T-helper 1 cell (primary cell): Measurements from ENCODE around the gene SARS2.
A peak's percentile ranks its signal among the peaks of the same experiment; 100 is the strongest.
"Not testable (repeated sequence)": the region's sequence is repeated elsewhere in the genome, so short reads cannot be mapped to it uniquely, and the experiment has no call there.

Experiments used
- DNase-seq, 5 donors: peaks; one replicate each; pipeline ENCODE4 v3.0.0-alpha.2; 2012 to 2020

The SARS2 gene

DNA sequence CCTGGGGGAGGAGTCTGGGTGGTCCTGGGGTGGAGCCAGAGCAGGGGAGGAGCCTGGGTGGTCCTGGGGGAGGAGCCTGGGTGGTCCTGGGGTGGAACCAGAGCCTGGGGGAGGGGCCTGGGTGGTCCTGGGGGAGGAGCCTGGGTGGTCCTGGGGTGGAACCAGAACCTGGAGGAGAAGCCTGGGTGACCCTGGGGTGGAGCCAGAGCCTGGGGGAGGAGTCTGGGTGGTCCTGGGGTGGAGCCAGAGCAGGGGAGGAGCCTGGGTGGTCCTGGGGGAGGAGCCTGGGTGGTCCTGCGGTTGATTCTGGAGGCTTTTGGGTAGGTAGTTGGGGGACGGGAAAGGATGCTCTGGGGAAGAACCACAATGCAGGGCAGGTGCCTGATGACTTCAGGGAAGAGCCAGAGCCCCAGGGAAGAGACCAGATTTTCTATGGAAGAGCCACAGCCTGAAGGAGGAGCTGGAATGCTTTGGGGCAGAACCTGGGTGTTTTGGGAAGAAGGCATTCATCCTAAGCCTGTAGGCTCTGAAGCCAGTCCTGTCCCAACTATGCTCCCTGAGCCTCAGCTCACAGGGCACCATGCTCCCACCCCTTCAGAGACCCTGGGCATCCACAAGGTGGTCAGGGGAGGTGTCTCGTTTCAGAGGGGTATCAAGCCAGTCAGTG is 15.1 kb upstream of the SARS2 start:
- DNase-seq: no peak

DNA sequence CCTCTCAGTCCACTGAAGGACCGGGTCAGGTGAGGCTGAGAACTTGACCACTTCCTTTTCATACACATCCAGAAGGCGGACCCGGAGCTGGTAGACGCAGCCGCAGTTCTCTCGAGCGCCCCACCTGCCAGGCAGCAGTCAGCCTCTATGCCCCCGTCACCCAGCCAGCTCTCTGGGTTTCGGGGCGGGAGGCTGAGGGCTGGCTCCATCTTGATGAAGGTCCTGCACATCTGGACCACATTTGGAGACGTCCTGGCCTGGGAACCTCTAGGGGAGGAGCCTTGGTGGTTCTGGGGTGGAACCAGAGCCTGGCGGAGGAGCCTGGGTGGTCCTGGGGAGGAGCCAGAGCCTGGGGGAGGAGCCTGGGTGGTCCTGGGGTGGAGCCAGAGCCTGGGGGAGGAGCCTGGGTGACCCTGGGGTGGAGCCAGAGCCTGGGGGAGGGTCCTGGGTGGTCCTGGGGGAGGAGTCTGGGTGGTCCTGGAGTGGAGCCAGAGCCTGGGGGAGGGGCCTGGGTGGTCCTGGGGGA is 14.5 kb upstream of the SARS2 start:
- DNase-seq: no peak

DNA sequence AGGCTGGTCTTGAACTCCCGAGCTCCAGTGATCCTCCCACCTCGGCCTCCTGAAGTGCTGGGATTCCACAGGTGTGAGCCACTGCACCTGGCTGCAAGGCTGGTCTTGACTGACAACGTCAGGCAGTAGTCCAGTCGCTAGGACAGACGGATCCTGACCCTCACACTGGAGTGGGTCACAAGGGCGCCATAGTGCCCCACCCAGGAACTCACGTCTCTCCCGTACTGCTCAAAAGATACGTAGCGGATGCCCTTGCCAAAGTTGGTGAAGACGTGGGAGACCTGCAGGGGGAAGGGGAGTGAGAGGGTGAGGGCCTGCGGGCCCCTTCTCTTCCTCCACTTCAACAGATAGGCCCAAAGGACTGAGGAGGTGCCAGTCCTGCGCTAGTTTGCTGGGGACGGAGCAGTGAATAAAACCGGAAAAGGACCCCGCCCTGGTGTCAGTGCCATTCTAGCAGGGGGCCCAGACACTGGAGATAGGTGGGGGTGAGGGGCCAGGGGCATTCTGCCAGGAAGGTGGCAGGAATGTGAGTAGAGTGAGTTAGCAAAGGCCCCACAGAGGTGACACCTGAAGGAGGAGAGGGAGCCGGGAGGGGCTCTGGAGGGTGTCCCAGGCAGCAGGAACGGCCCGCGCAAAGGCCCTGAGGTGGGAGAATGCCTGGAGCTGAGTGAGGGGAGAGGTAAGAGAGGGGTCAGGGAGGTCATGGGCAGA is 12.1 kb upstream of the SARS2 start:
- no peak for DNase-seq

- no peak for DNase-seq
Observed at GRCh38 chr19:38941979-38942378, 11.4 kb upstream of the SARS2 start.

DNA sequence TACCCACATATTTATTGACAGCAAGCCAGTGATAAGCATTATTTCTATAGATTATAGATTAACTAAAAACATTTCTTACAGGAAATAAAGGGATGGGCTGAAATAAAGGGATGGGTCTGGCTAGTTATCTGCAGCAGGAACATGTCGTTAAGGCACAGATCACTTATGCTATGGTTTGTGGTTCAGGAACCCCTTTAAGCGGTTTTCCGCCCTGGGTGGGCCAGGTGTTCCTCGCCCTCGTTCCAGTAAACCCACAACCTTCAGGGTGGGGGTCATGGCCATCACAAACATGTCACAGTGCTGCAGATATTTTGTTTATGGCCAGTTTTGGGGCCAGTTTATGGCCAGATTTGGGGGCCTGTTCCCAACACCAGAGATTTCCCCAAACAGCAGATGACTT is 10.9 kb upstream of the SARS2 start:
- DNase-seq: not testable (repeated sequence)

GRCh38 chr19:38939957-38940356 is 9.4 kb upstream of the SARS2 start:
- DNase-seq: no peak

DNA sequence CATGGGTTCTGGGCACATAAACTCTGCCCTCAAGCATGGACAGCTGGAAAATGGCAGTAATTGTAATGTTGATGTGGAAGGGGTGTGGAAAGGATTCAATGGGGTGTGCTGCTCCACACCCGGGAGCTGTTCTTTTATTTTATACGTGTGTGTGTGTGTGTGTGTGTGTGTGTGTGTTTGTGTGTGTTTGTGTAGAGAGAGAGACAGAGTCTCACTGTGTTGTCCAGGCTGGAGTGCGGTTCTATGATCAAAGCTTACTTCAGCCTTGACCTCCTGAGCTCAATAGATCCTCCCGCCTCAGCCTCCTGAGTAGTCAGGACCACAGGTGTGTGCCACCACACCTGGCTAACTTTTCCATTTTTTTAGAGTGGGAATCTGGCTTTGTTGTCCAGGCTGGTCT is 3.0 kb upstream of the SARS2 start:
- DNase-seq: no peak

GRCh38 chr19:38932425-38933179 is 2.0 kb upstream of the SARS2 start:
- peak in 2 of 5 donors; percentile 30 to 54 for DNase-seq

DNA sequence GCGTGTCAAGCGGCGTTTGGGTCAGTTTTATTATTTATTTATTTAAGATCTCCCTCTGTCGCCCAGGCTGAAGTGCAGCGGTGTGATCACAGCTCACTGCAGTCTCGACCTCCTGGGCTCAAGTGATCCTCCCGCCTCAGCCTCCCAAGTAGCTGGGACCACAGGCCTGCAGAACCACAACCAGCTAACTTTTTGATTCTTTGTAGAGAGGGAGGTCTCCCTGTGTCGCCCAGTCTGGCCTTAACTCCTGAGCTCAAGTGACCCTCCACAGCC is 894 bp upstream of the SARS2 start:
- no peak for DNase-seq

DNA sequence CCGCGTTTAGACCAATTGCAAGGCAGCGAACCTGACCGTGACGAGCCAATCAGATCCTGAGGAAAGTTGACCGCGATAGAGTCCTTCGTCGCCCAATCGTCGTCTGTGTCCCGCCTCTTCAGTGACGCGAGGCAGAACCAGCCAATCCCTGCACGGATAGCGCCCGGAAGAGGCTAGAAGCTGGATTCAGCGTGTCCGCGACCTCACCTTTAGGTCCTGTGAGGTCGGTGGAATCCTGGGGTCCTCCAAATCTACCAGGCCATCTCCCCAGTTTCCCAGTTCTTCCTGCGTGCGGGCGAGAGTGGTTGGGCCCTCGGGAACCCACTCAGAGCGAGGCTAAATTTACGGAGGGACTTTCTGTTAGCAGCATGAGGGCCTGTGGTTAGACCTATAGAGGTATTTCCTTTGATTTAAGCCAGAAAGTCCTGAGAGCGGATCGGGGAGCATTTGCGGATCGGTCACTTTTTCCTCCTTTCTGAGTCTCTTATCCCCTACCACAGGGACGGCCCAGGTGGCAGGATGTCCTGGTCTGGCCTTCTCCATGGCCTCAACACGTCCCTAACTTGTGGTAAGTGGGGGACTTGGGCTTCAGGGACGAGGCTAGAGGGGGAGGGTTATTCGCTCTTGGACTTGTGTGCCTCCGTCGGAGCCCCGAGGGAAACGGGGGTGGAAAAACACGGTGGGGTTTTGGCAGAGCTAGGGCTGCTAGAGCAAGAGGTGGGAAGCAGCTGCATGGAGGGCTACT is 385 bp upstream of the SARS2 start, which contains the start of gene MRPS12:
TSS of gene MRPS12 (plus strand) at position 169 of the 745 bp plus-strand sequence. CDS start at position 520, 351 bp downstream.
- DNase-seq: peak; percentile 96 to 99 (median 98)

GRCh38 chr19:38928391-38929001 is 2.1 kb downstream of the SARS2 start:
- peak in 1 of 5 donors; percentile 40 for DNase-seq

DNA sequence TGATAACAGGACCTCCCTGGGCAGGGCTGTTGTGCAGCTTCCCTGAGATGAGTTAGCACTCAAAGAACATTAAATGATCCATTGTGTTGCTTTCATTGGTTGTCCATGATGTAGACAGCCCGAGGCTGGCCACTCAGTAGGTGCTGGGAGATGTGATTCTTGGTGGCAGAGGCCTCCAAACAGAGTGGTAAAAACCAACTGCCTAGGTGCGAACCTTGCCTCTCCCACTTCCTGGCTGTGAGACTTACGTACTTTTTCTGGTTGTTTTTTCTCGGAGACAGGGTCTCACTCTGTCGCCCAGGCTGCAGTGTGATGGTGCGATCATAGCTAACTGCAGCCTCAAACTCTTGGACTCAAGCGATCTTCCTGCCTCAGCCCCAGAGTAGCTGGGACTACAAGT is 6.2 kb downstream of the SARS2 start:
- no peak for DNase-seq

GRCh38 chr19:38922482-38922881 is 8.1 kb downstream of the SARS2 start:
- DNase-seq: no peak

- no peak for DNase-seq
Observed at GRCh38 chr19:38921420-38922274, 8.9 kb downstream of the SARS2 start.

DNA sequence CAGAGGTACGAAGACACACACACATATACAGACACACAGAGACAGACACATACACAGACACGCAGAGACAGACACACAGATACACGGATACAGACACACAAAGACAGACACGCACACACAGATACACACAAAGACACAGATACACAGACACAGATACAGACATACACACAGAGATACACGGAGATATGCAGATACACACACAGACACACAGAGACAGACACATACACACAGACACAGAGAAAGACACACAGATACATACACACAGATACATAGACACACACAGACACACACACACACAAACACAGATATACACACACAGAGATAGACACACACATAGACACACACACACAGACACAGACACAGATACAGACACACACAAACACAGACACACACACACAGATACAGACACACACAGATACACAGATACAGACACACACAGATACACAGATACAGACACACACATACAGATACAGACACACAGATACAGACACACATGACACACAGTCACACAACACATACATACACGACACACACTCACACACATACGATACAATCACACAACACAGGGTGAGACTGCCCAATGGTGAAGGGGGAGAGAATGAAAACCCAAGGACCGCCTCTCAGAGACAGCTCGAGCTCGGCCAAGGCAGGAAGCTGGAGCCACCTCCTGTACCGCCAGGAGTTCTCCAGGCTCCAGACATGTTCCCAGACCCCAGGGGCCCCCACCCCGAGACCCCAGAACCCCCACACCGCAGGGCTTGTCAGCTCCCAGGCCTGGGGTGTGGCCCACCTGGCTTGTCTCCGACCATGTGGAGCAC is 9.8 kb downstream of the SARS2 start:
- no peak for DNase-seq

- no peak for DNase-seq
Observed at GRCh38 chr19:38919837-38920601, 10.5 kb downstream of the SARS2 start.

DNA sequence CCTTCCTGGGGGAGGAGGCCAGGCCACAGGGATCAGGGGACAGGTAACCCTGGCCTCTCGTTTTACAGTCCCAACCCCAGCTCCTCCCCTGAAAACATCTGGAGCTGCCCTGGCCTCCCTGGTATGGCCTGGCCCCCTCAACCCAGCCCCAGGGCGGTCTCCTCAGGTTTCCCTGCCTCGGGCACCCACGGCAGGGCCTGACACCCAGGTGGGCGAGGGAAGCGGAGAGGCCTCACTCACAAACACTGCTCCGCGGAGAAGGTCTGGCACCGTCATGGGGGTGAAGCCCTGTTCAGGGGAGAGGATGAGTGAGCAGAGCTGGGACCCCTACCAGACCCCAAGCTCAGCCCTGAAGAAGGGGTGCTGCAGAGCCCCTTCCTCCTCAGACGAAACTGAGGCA is 12.0 kb downstream of the SARS2 start:
- DNase-seq: no peak

DNA sequence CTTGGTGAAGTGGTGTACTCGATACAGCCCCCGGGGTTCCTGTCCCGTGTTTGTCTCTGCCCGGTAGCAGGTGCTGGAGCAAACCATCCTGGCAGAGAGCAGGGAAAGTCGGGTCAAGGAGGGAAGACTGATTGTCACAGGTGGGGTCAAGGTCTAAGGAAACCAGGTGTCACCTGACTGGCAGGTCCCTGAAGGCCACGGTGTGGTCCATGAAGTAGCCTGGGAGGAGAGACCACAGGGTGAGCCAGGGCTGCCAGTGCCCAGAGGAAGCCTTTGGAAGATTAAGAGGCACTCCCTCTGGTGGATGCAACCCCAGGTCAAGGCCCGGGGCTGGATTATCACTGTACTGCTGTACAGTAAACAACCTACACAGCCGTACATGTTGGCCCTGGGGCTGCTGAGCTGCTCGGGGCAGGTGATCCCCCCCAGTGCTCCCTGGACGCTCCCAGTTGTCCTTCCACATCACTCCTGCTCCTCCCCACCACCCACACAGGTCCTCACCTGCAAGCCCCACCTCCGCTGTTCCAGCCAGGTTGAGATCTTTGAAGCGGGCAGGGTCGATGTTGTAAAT is 12.6 kb downstream of the SARS2 start:
- DNase-seq: no peak

- DNase-seq: no peak
Observed at GRCh38 chr19:38917516-38917915, 13.0 kb downstream of the SARS2 start.
